Prostate gland (tissue), 2 donors: ENCODE data around the gene RRAGB.

Experiments used
- POLR2A ChIP-seq: fragments of 450-650 bp; IDR thresholded peaks from one replicate; pipeline ENCODE4 v1.6.1; 2016; ENCODE audit warnings: antibody characterized with exemption, mild to moderate bottlenecking
- POLR2AphosphoS5 ChIP-seq: sonication (generic); formaldehyde crosslinking; IDR thresholded peaks from one replicate; pipeline ENCODE4 v1.6.1; 2017; ENCODE audit warnings: antibody characterized with exemption
- TF ChIP-seq, protein P1 (sequence below), 4 experiments: fragments of 200-600 bp in 2 of 4; fragments of 450-650 bp in 2 of 4; sonication (generic) in 2 of 4; IDR thresholded peaks; 1 replicate in 3 of 4; 2 replicates in 1 of 4; pipeline ENCODE4 v1.5.1; 2016 to 2019; ENCODE audit warnings: antibody characterized with exemption in 4 of 4, mild to moderate bottlenecking in 2 of 4, moderate library complexity in 2 of 4

DNA sequence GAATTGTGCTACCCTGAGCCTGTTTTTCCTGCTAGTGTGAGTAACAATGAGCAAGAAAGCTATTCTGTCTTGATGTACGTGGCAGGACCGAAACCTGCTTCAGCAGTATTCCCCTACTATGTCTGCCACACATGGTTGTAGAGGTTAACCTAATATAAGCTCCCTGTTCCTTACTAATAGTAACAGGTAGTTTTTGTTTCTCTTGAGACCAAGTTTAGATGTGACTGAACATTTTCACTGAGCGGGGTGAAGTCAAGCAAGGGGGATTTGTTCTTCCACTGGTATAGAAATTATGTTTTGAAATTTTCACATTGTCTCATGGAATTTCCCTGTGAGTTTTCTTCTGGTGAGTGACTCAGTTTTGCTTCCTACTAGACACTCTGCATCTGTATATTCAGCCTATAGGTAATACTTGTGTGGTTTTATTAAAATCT lies 37.3 kb downstream of the RRAGB start:
- TF ChIP-seq, protein P1, sequence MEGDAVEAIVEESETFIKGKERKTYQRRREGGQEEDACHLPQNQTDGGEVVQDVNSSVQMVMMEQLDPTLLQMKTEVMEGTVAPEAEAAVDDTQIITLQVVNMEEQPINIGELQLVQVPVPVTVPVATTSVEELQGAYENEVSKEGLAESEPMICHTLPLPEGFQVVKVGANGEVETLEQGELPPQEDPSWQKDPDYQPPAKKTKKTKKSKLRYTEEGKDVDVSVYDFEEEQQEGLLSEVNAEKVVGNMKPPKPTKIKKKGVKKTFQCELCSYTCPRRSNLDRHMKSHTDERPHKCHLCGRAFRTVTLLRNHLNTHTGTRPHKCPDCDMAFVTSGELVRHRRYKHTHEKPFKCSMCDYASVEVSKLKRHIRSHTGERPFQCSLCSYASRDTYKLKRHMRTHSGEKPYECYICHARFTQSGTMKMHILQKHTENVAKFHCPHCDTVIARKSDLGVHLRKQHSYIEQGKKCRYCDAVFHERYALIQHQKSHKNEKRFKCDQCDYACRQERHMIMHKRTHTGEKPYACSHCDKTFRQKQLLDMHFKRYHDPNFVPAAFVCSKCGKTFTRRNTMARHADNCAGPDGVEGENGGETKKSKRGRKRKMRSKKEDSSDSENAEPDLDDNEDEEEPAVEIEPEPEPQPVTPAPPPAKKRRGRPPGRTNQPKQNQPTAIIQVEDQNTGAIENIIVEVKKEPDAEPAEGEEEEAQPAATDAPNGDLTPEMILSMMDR (IDR thresholded peaks at IDR 0.05): no peak
- no peak for TF ChIP-seq POLR2A
- TF ChIP-seq POLR2AphosphoS5: no peak
